Stimulated activated CD4-positive, alpha-beta T cell treated with anti-CD3 and anti-CD28 coated beads, TNF-alpha, amount 100 ng/mL, for 24 hours (primary cell): ENCODE results near the gene TRMT2A.
"Not testable (repeated sequence)": the region's sequence is repeated elsewhere in the genome, so short reads cannot be mapped to it uniquely, and the experiment has no call there.

Experiments used
- DNase-seq, 3 experiments: peaks; one replicate each; pipeline ENCODE4 v3.0.0-alpha.2; 2020; ENCODE audit warnings: low read depth in 3 of 3

Gene TRMT2A, protein sequence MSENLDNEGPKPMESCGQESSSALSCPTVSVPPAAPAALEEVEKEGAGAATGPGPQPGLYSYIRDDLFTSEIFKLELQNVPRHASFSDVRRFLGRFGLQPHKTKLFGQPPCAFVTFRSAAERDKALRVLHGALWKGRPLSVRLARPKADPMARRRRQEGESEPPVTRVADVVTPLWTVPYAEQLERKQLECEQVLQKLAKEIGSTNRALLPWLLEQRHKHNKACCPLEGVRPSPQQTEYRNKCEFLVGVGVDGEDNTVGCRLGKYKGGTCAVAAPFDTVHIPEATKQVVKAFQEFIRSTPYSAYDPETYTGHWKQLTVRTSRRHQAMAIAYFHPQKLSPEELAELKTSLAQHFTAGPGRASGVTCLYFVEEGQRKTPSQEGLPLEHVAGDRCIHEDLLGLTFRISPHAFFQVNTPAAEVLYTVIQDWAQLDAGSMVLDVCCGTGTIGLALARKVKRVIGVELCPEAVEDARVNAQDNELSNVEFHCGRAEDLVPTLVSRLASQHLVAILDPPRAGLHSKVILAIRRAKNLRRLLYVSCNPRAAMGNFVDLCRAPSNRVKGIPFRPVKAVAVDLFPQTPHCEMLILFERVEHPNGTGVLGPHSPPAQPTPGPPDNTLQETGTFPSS

DNA sequence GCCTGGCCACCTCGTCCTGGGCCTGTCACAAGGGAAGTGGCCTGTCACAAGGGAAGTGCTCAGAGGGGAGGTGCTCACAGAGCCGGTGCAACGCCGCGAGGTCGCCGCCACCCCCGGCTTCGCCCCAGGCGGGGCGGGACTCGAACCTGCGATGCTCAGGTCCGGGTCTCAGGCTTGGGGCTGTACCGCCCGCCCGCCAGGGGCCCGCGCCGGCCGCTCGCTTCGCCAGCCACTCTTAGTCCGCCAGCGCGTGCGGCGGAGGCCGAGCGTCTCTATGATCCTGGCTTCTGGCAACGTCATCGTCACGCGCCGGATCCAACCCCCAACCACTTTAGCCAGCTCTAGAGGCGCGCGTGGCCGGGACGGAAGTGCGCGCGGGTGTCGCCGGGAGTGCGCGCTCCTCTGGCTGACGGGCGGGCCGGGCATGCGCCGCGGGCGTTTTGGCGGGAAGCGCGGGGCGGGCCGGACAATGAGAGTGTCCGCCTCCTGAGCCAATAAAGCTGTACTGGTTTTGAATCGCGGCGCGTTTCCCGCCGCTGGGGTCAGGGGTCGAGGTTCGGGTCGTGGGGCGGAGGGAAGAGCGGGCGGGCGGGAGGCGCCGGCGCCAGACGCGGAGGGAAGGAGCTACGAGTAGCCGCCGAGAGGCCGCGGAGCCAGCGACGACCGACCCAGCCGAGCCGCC lies at the start of gene TRMT2A:
Gene TRMT2A, minus strand, starts transcription at position 276 of the 682 bp plus-strand sequence. CDS start 320 bp downstream, outside the sequence.
- peak; percentile 94 to 97 (median 96) for DNase-seq

DNA sequence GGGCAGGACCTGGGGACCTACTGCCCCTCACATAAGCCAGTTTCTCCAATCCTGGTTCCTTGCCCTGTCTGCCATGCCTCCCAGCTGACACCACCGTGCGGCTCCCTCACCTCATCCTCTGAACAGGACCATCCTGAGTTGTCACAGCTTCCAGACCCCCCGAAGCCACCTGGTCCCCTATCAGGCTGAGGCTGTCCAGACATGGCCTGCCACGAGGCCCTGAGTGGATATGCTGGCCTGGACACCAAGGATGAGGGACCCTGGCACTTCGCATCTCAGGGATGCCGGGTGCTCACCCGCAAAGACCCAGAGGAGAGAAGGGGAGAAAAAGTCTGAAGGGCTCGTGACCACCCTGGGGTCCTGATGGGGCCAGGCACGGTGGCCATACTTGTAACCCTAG lies 49.7 kb upstream of the TRMT2A start:
- DNase-seq, result no peak

DNA sequence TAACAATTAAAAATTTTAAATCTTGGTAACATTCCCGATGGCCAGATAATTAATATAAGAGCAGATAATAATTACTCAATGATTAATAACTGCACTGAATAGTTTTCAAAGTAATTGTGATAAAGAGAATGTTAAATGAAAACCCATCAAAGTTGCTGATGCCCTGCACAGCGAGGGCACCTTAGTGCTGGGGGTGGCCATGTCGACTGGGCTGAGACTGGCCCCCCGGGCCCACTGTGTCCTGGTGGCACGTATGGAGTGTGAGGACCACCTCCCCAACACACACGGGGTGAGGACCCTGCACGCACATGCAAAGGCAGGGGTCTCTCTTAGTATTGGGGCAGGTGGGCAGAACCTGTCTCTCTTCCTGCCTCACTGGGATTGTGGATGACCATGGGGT lies 48.9 kb upstream of the TRMT2A start:
- DNase-seq, result no peak

DNA sequence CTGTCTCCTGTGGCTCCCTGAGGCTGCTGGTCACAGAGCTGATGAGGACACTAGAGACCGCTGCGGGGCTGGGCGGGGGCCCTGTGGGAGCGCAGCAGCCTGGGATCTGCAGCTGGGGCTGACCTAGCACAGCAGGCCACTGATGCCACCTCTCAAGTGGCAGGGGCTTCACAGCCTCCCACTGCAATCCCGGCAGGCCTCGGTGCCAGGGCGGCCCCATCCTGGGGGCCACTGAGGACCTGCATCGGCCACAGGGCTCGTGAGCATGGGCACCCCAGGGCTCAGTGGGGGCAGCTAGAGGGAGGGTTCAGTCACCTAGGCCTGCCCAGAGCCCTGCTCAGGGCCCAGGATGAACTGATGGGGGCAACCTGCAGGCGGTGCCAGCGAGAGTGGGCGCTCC lies 48.4 kb upstream of the TRMT2A start:
- no peak for DNase-seq

DNA sequence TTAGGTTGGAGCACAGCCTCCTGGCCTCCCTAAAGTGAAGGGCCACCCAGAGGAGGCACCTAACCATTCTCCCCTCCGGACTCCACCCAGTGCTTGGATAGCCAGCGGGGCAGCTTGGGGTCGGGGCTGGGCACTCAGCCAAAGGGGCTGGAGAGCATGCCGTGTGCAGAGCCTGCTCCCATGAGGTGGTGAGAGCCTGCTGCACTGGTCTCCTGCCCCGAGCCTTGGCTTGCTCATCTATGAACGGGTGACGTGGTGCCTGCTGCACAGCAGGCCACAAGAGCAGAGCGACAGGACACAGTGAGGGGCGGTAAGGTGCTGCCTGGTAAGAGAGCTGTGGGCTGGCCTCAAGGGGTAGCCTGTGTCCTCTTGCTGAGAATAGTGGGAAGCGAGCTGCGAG lies 47.8 kb upstream of the TRMT2A start:
- DNase-seq, result no peak

DNA sequence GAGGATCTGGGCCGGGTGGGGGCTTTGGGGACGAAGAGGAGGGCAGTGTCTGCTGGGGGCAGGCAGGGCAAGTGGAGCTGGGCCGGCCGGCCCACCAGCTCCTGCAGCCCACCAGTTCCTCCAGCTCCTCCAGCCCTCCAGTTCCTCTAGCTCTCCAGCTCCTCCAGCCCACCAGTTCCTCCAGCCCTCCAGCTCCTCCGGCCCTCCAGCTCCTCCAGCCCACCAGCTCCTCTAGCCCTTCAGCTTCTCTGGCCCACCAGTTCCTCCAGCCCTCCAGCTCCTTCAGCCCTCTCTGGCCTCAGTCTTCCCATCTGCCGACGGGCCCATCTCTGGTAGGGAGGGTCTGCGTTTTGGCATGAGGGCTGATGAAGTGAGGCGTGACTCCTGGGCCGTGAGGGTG lies 43.0 kb upstream of the TRMT2A start:
- no peak for DNase-seq

DNA sequence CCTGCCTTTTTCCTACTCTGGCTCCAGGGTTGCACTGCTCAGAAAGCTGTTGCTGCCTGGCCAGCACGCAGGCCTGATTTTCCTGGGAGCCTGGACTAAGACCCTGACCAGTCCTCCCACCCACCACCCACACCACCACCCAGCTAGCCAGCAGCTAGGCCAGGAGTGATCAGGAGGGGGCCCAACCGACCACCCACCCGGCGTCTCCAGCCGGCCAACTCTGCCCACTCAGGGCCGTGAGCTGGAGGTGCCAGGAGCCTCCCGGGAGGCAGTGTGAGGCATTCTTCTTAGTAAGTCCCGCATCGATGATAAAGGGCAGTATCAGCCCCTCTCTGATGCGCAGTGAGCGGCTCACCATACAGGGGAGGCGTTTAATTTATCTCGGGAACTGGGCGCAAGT lies 42.5 kb upstream of the TRMT2A start:
- DNase-seq, result not testable (repeated sequence)

DNA sequence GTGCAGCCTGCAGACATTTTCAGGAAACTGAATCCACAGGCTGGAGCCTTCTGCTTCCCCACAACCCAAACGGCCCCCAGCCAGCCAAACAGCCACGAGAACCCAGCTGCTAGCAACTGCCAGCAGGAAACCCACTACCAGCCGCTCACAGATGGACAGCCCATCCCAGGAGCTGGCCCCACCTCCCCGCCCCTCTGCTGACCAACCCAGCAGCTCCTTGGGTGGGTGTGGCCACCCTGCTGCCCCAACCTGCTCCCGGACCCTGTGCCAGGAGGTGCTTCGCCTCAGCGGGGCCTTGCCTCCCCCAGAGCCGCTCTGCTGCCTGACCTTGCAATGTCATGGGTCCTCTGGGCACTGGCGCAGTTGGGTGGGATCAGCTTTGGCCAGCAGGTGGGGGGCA lies 42.0 kb upstream of the TRMT2A start:
- no peak for DNase-seq

DNA sequence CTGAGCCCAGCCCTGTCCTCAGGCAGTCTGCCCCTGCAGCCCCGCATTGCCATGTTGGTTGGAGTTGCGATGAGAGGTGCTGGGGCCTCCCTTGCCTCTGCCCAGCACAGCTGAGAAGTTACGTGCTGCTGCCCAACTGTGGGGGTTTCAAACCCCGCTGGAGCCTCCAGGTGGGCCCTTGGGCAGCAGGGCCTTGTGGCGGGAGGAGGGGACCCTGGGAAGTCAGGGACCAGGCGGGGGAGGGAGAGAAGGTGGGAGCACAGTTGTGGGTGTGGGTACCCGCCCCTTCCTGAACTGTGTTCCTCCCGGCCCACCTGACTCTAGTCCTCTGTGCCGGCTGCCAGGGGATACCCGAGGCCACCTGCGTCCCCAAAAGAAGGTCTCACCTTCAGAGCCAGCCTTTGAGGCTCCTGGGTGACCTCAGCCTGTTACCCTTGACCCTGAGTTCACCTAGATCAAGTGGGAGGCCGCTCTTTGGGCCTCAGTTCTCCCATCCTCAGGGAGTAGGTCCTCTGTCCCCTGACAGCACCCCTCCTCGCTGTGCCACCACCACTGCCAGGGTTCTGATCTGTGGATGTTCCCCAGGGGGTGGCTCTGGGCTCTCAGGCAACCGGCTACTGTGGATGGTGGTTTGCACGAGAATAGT lies 41.5 kb upstream of the TRMT2A start:
- DNase-seq, result no peak

DNA sequence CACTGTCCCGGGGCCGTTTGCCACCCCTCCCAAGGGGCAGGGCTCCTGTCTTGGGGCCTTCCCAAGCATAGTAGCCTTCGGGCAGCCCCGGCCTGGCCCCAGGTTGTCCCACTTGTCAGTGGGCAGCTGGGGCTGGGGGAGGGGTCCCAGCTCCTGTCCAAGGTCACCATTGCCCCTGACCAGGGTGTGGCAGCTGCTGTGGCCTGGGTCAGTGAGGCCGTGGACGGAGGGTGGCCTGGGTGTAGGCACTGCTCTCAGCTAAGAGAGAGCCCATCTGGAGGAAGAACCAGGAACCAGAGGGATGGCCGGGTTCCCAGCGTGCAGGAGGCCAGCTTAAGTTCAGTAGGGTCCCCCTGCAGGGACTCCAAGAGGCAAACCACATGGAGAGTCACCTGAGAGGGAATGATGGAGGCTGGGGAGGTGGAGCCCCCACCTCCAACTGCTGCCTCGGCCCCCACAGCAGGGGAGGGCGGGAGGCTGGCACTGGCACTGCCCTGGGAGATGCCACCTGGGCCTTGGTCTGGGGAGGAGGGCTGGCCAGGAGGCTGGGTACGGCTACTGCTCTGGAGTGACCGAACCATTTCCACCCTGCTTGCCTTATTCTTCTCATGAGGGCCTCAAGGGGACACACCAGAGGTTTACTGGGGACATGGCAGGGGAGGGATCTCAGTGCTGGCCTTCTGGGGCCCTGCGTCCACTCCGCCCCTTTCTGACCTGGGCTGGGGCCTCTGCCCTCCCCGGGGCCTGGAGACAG lies 40.6 kb upstream of the TRMT2A start:
- no peak for DNase-seq

DNA sequence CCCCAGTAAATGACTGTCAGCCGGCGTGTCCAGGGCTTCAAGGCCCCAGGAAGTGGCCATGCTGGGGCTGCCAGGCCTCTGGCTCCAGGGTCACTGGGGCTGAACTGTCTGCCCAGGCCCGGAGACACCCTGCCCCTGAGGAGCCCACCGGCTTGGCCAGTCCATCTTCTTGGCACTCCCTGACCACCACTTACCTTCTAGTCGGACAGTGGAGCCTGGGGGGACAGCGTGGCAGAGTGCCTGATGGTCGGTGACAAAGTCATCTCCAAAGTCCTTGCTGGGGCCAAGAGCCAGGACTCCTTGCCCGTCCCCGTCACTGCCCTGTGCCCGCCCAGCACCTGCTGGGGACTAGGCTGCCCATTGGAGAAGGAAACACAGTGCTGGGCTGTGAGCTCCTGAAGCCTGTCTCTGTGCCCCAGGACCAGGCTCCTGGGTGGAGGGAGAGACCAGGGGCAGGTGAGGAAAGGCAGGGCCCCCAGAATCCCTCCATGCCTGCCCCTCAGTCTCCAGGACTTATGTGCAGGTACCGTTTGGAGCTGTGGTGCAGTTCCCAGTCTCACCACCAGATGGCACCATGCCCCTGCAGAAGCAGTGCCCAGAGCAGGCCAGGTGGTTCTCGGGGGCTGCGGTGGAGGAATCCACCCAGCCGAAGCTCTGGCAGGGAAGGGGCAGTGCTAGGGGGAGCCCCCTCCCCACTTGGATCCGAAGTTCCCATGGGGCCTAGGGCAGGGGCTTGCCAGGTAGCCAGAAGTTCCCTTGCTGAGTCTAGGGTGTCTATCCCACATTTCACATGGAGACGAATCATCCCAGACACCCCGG lies 39.8 kb upstream of the TRMT2A start:
- peak; percentile 80 to 88 (median 81) for DNase-seq

DNA sequence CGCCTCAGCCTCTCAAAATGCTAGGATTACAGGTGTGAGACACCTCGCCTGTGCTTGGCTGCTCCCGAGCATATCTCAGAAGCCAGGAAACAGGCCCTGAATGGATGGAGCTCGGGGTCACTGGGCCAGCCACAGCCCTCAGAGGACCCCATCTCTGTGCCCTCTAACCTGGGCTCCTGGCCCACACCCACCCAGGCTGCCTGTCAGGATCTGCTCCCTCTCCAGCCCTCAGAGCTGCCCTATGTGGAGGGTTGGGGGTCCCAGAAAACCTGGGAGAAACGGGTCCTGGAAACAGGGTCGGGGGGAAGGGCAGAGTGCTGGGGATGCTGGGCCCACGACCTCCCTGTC lies 39.0 kb upstream of the TRMT2A start:
- no peak for DNase-seq

DNA sequence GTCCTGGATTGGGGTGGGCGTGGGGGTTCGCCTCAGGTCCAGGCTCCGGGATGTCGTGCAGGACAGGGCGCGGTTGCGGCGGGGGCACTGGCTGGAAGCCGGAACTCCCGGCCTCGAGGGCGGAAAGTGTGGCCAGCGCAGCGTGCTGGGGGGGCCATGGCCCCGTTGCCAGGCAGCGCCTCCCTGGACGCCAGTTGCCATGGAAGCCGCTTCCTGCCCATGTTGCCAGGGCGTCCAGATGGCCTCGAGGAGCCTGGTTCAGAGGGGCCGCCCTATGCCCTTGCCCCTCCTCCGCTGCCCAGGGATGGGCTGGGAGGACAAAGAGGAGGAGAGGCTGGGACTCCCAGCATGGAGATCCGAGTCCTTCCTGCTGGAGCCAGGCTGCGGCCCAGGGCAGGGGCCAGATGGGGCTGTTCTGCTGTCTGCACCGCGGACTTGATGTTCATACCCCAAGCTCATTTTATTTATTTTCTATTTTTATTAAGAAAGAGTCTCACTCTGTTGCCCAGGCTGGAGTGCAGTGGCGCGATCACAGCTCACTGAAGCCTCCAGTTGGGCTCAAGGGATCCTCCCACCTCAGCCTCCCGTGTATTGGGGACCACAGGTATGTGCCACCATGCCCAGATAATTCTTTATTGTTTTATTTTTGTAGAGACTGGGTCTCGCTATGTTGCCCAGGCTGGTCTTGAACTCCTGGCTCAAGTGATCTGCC lies 38.5 kb upstream of the TRMT2A start:
- DNase-seq, result no peak

DNA sequence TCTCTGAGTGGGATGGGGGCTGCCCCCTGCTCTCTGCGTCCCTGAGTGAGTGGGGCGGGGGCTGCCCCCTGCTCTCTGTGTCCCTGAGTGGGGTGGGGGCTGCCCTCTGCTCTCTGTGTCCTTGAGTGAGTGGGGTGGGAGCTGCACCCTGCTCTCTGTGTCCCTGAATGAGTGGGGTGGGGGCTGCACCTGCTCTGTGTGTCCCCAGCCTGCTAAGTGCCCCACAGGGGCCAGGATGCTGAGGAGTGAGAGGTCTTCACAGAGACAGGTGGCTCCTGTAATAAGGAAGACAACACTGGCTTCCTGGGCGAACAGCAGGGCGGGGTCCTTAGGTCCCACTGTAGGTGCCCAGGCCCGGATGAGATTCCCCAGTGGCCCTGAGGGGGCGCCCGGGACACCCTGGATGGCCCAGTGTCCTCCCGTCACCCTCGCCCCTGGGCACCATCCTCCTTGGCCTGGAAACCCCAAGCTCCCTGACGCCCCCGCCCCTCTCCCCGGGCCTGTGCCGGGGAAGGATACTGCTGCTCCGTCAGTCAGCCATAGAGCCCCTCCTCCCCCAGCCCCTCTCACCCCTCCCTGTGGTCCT lies 37.7 kb upstream of the TRMT2A start:
- DNase-seq, result no peak

DNA sequence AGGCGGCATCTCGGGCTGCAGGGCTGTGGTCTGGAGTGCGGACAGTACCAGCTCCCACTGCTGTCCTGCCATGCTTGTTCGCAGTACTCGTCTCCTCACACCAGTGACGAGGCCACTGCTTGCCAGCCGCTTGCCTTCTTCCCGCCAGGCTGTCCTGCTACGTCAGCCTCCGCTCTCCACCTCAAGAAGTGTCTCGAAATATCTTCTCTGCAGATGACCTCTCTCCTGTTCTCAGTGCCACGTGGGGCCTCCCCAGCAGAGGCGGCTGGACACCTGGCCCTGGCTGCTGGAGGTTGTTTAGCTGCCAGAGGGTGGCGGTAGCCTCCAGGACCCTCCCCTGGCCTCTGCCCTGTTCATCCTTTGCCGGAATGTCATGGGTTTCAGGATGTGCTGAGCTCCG lies 36.9 kb upstream of the TRMT2A start:
- no peak for DNase-seq

DNA sequence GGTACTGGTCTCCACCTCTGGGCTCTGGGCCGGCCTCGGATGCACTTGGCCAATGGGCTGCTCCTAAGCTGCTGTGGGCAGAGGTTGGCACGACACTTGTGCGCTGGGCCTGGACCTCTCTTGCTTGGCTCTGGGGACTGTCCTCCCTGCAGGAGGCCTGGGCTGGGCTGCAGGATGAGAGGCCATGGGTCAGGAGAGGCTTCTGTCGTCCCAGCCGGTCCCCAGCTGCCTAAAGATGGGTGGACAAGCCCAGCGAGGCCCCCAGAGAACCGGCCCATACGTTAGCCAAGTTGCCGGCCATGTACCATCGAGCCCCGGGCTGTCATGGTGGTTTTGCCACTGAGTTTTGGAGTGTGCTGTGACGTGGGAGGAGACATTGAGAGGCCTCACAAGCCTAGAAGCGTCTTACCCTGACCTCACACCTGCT lies 35.5 kb upstream of the TRMT2A start:
- DNase-seq, result no peak

DNA sequence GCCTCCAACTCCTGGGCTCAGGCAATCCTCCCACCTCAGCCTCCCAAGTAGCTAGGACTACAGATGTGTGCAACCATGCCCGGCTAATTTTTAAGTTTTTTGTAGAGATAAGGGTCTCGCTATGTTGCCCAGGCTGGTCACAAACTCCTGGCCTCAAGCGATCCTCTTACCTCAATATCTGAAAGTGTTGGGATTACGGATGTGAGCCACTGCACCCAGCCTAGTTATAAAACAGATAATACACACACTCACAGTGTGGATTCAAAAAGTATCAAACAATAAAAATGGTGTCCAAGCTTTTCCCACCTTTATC lies 34.2 kb upstream of the TRMT2A start:
- no peak for DNase-seq

DNA sequence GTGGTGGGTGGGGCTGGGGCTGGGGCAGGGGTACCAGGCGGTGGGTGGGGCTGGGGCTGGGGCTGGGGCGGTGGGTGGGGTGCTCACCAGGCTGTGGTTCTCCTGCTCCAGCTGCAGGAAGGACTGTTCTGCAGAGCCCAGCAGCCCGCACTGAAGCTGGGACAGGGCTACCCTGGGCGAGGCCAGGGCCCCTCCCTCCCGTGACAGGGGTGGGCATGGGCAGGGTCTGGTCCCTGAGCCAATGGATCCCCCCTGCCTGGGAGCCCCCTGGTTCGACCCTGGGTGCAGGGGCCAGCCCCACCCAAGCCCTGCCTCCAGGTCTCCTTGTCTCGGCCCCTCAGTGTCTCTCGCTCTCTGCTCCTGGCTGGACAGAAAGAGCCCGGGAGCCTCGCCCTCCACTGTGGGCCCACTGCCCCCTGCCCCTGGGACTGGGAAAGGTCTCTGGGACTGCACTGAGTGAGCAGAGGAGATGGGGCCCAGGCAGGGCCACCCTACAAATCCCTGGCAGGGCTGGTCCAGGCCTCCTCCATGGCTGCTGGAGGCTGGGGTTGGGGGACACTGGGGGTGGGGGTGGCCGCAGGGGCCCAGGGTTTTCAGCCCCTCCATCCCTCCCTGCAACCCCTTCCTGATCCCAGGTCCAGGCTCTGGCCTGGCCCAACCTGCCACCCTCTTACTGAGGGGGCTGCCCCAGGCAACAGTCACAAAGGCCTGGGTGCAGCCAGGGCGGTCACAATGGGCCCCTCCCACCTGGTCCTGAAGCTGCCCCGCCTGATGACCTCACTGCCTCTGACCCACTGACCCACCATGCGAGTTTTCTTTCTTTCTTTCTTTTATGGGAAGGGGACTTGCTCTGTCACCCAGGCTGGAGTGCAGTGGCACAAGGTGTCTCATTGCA lies 33.6 kb upstream of the TRMT2A start, which contains the start of gene CCDC188:
Gene CCDC188, minus strand, starts transcription at position 675 of the 895 bp plus-strand sequence. Its CDS starts 69 bp downstream, at position 606.
- DNase-seq, result no peak
